GOT3 (cell line): ENCODE measurements around the gene TKT.

ENCODE experiments used
- DNase-seq: peaks from one replicate; lab custom pipeline; 2025; ENCODE audit warnings: mixed read lengths; lab: John Stamatoyannopoulos, UW

TKT gene

GRCh38 chr3:53240989-53241972, 14.5 kb downstream of the TKT start:
- DNase-seq = no peak

- no peak for DNase-seq
Observed at GRCh38 chr3:53239800-53240199, 16.0 kb downstream of the TKT start.

GRCh38 chr3:53238886-53239285, 16.9 kb downstream of the TKT start:
- DNase-seq = no peak

- peak; percentile 18 for DNase-seq
Observed at GRCh38 chr3:53238051-53238850, 17.6 kb downstream of the TKT start.

GRCh38 chr3:53236112-53236841, 19.5 kb downstream of the TKT start:
- DNase-seq = peak; percentile 18

GRCh38 chr3:53235545-53235944, 20.3 kb downstream of the TKT start:
- DNase-seq = no peak

- no peak for DNase-seq
Observed at GRCh38 chr3:53234841-53235232, 21.0 kb downstream of the TKT start.

GRCh38 chr3:53234130-53234840, 21.5 kb downstream of the TKT start:
- DNase-seq = no peak

GRCh38 chr3:53232641-53233377, 23.0 kb downstream of the TKT start:
- no peak for DNase-seq

GRCh38 chr3:53231532-53232511, 24.0 kb downstream of the TKT start:
- DNase-seq = no peak

GRCh38 chr3:53230789-53231188, 25.0 kb downstream of the TKT start:
- no peak for DNase-seq

GRCh38 chr3:53230041-53230621, 25.7 kb downstream of the TKT start:
- DNase-seq = no peak

- no peak for DNase-seq
Observed at GRCh38 chr3:53229606-53230005, 26.2 kb downstream of the TKT start.

GRCh38 chr3:53229171-53229570, 26.7 kb downstream of the TKT start:
- no peak for DNase-seq

- no peak for DNase-seq
Observed at GRCh38 chr3:53227993-53228885, 27.6 kb downstream of the TKT start.

- DNase-seq = no peak
Observed at GRCh38 chr3:53226841-53227407, 28.9 kb downstream of the TKT start.

- no peak for DNase-seq
Observed at GRCh38 chr3:53226142-53226840, 29.5 kb downstream of the TKT start.
